GM21528 (cell line): ENCODE results near the gene PPAT.
A peak's percentile ranks its signal among the peaks of the same experiment; 100 is the strongest.

ENCODE experiments used
- ATAC-seq: cut with Tn5 transposase; IDR thresholded peaks from one replicate; pipeline ENCODE4 v1.9.1; 2021; ENCODE audit warnings: mild to moderate bottlenecking, moderate library complexity; ENCODE audit not compliant: unreplicated experiment, low FRiP score

PPAT gene

GRCh38 chr4:56438766-56439165 lies 3.4 kb upstream of the PPAT start:
- ATAC-seq = no peak

GRCh38 chr4:56434599-56435139 lies 746 bp downstream of the PPAT start:
- peak; percentile 22 for ATAC-seq

- ATAC-seq = no peak
These were observed 2.1 kb downstream of the PPAT start for GRCh38 chr4:56433280-56433679.

GRCh38 chr4:56430203-56430602 lies 5.2 kb downstream of the PPAT start:
- no peak for ATAC-seq

GRCh38 chr4:56427179-56427578 lies 8.2 kb downstream of the PPAT start:
- ATAC-seq = no peak

GRCh38 chr4:56426273-56426672 lies 9.1 kb downstream of the PPAT start:
- ATAC-seq = no peak

- no peak for ATAC-seq
These were observed 9.9 kb downstream of the PPAT start for GRCh38 chr4:56425518-56425917.

- ATAC-seq = no peak
These were observed 10.5 kb downstream of the PPAT start for GRCh38 chr4:56424697-56425514.

GRCh38 chr4:56424176-56424575 lies 11.2 kb downstream of the PPAT start:
- ATAC-seq = no peak

GRCh38 chr4:56417396-56417795 lies 18.0 kb downstream of the PPAT start:
- ATAC-seq = no peak

- ATAC-seq = no peak
These were observed 19.1 kb downstream of the PPAT start for GRCh38 chr4:56416349-56416748.

GRCh38 chr4:56414135-56414670 lies 21.2 kb downstream of the PPAT start:
- ATAC-seq = no peak

GRCh38 chr4:56410247-56411062 lies 25.0 kb downstream of the PPAT start:
- no peak for ATAC-seq

GRCh38 chr4:56409511-56410090 lies 25.8 kb downstream of the PPAT start:
- ATAC-seq = no peak

- no peak for ATAC-seq
These were observed 26.4 kb downstream of the PPAT start for GRCh38 chr4:56408978-56409377.

GRCh38 chr4:56406151-56406550 lies 29.3 kb downstream of the PPAT start:
- no peak for ATAC-seq

GRCh38 chr4:56405016-56405415 lies 30.4 kb downstream of the PPAT start:
- ATAC-seq = no peak

GRCh38 chr4:56400560-56400959 lies 34.9 kb downstream of the PPAT start:
- no peak for ATAC-seq

GRCh38 chr4:56391270-56391669 lies 44.1 kb downstream of the PPAT start:
- ATAC-seq = no peak

- ATAC-seq = no peak
These were observed 45.9 kb downstream of the PPAT start for GRCh38 chr4:56389558-56389957.

- no peak for ATAC-seq
These were observed 47.1 kb downstream of the PPAT start for GRCh38 chr4:56388306-56388705.
